HEK293 (cell line): ENCODE measurements around the gene TPCN2.

Source experiments
- EGR2 ChIP-seq: fragments of 450-650 bp; formaldehyde crosslinking; IDR thresholded peaks from 2 replicates; pipeline ENCODE4 v1.5.1; 2016; ENCODE audit warnings: low read depth, missing biosample characterization, missing genetic modification characterization
- FEZF1 ChIP-seq: fragments of 450-650 bp; formaldehyde crosslinking; IDR thresholded peaks from 2 replicates; pipeline ENCODE4 v1.5.1; 2016; ENCODE audit warnings: missing biosample characterization, missing genetic modification characterization
- GFI1B ChIP-seq: fragments of 450-650 bp; formaldehyde crosslinking; IDR thresholded peaks from 2 replicates; pipeline ENCODE4 v1.5.1; 2016; ENCODE audit warnings: missing biosample characterization, missing genetic modification characterization
- KLF8 ChIP-seq: fragments of 450-650 bp; formaldehyde crosslinking; IDR thresholded peaks from 2 replicates; pipeline ENCODE4 v1.5.1; 2016; ENCODE audit warnings: missing biosample characterization, missing genetic modification characterization
- MZF1 ChIP-seq: fragments of 450-650 bp; formaldehyde crosslinking; IDR thresholded peaks from 2 replicates; pipeline ENCODE4 v1.5.1; 2017; ENCODE audit warnings: missing biosample characterization, missing genetic modification characterization, borderline replicate concordance
- SP3 ChIP-seq: fragments of 450-650 bp; formaldehyde crosslinking; IDR thresholded peaks from 2 replicates; pipeline ENCODE4 v1.5.1; 2016; ENCODE audit warnings: missing biosample characterization, missing genetic modification characterization
- SP7 ChIP-seq: fragments of 450-650 bp; formaldehyde crosslinking; IDR thresholded peaks from 2 replicates; pipeline ENCODE4 v1.5.1; 2016; ENCODE audit warnings: missing biosample characterization, missing genetic modification characterization
- YY2 ChIP-seq: fragments of 450-650 bp; formaldehyde crosslinking; IDR thresholded peaks from 2 replicates; pipeline ENCODE4 v1.5.1; 2016; ENCODE audit warnings: missing biosample characterization, missing genetic modification characterization
- ZBTB7A ChIP-seq: fragments of 450-650 bp; formaldehyde crosslinking; IDR thresholded peaks from 2 replicates; pipeline ENCODE4 v1.5.1; 2016; ENCODE audit warnings: low read depth, missing biosample characterization, missing genetic modification characterization
- ZFP69B ChIP-seq: fragments of 450-650 bp; formaldehyde crosslinking; IDR thresholded peaks from 2 replicates; pipeline ENCODE4 v1.5.1; 2016; ENCODE audit warnings: missing biosample characterization, missing genetic modification characterization
- ZNF132 ChIP-seq: fragments of 450-650 bp; formaldehyde crosslinking; IDR thresholded peaks from 2 replicates; pipeline ENCODE4 v1.5.1; 2017; ENCODE audit warnings: missing biosample characterization, missing genetic modification characterization, borderline replicate concordance
- ZNF2 ChIP-seq: fragments of 450-650 bp; formaldehyde crosslinking; IDR thresholded peaks from 2 replicates; pipeline ENCODE4 v1.5.1; 2016; ENCODE audit warnings: missing biosample characterization, missing genetic modification characterization
- ZNF214 ChIP-seq: fragments of 450-650 bp; formaldehyde crosslinking; IDR thresholded peaks from 2 replicates; pipeline ENCODE4 v1.5.1; 2017; ENCODE audit warnings: missing biosample characterization, mild to moderate bottlenecking, missing genetic modification characterization, borderline replicate concordance
- ZNF24 ChIP-seq: fragments of 450-650 bp; formaldehyde crosslinking; IDR thresholded peaks from 2 replicates; pipeline ENCODE4 v1.5.1; 2016; ENCODE audit warnings: missing biosample characterization, missing genetic modification characterization
- ZNF274 ChIP-seq, 2 experiments: fragments of 200-500 bp in 1 of 2; fragments of 450-650 bp in 1 of 2; sonication (Bioruptor generic) in 1 of 2; formaldehyde crosslinking in 1 of 2; IDR thresholded peaks; 2 replicates each; pipeline versions ENCODE4 v1.5.1 to v1.6.1; 2014 to 2016; ENCODE audit warnings: borderline replicate concordance in 1 of 2, inconsistent platforms in 1 of 2, low read length in 1 of 2, missing biosample characterization in 1 of 2, missing genetic modification characterization in 1 of 2
- ZNF335 ChIP-seq: fragments of 450-650 bp; formaldehyde crosslinking; conservative IDR thresholded peaks from 2 replicates; pipeline ENCODE4 v1.5.1; 2016; ENCODE audit warnings: missing biosample characterization, missing genetic modification characterization
- ZNF561 ChIP-seq: fragments of 450-650 bp; IDR thresholded peaks from 2 replicates; pipeline ENCODE4 v1.5.1; 2018; ENCODE audit warnings: missing biosample characterization, missing genetic modification characterization, borderline replicate concordance
- ZNF776 ChIP-seq: fragments of 450-650 bp; formaldehyde crosslinking; IDR thresholded peaks from 2 replicates; pipeline ENCODE4 v1.5.0; 2017; ENCODE audit warnings: missing biosample characterization, missing genetic modification characterization, borderline replicate concordance
- ZNF792 ChIP-seq: fragments of 450-650 bp; formaldehyde crosslinking; IDR thresholded peaks from 2 replicates; pipeline ENCODE4 v1.5.1; 2016; ENCODE audit warnings: missing biosample characterization, missing genetic modification characterization
- TF ChIP-seq, protein P1 (sequence below): fragments of 450-650 bp; formaldehyde crosslinking; IDR thresholded peaks from 2 replicates; pipeline ENCODE4 v1.5.1; 2016; ENCODE audit warnings: missing biosample characterization, missing genetic modification characterization
- TF ChIP-seq, protein P2 (sequence below): fragments of 450-650 bp; formaldehyde crosslinking; IDR thresholded peaks from 2 replicates; pipeline ENCODE4 v1.5.0; 2017; ENCODE audit warnings: missing biosample characterization, missing genetic modification characterization, borderline replicate concordance
- TF ChIP-seq, protein P3 (sequence below): fragments of 450-650 bp; formaldehyde crosslinking; IDR thresholded peaks from 2 replicates; pipeline ENCODE4 v1.5.1; 2017; ENCODE audit warnings: missing biosample characterization, missing genetic modification characterization
- TF ChIP-seq, protein P4 (sequence below): fragments of 450-650 bp; formaldehyde crosslinking; IDR thresholded peaks from 2 replicates; pipeline ENCODE4 v1.5.1; 2016; ENCODE audit warnings: missing biosample characterization, missing genetic modification characterization
- TF ChIP-seq, protein P5 (sequence below): fragments of 450-650 bp; formaldehyde crosslinking; IDR thresholded peaks from 2 replicates; pipeline ENCODE4 v1.5.1; 2017; ENCODE audit warnings: missing biosample characterization, missing genetic modification characterization
- TF ChIP-seq, protein P6 (sequence below): fragments of 450-650 bp; IDR thresholded peaks from 2 replicates; pipeline ENCODE4 v1.5.1; 2018; ENCODE audit warnings: missing biosample characterization, mild to moderate bottlenecking, missing genetic modification characterization

TPCN2 gene

DNA sequence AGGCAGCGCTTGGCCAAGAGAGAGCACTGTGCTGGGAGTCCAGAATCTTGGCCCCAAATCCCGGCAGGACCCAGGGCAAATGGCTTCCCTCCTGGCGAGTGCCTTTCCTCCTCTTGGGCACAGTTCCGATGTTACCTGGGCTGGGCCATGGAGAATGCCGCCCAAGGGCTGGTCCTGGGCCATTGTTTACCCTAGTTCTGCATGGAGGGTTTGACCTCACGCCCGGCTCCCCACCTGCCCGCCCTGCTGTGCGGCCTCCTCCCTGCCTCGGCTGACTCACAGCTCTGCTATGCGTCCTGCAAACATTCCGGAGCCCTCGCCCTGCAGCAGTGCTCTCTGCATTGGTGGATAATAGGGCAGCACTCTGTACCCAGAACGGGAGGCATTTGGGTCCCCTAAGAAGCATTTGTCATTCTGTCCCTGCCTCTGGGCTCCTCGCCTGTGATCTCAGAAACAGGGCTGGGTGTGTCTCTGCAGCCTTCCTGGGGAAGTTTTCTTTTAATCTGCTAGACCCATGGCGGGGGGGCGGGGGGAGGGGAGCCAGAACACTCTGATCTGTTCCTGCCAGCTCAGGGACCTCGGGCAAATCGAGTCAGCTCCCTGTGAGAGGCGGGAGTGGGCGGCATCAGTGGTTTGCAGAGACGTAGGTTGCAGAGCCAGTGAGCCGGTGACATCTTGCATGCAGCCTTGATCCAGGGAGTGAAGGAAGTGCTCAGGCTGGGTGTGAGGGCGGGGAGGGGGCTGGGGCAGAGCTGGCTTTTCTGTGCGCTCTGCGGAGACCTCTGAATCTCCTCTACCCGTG, 74.1 kb downstream of the TPCN2 start (continued):
- TF ChIP-seq, protein P1, sequence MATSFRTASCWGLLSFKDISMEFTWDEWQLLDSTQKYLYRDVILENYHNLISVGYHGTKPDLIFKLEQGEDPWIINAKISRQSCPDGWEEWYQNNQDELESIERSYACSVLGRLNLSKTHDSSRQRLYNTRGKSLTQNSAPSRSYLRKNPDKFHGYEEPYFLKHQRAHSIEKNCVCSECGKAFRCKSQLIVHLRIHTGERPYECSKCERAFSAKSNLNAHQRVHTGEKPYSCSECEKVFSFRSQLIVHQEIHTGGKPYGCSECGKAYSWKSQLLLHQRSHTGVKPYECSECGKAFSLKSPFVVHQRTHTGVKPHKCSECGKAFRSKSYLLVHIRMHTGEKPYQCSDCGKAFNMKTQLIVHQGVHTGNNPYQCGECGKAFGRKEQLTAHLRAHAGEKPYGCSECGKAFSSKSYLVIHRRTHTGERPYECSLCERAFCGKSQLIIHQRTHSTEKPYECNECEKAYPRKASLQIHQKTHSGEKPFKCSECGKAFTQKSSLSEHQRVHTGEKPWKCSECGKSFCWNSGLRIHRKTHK (tag by site-specific recombination): no peak
- TF ChIP-seq ZNF335 (tag by site-specific recombination): no peak
- TF ChIP-seq, protein P2, sequence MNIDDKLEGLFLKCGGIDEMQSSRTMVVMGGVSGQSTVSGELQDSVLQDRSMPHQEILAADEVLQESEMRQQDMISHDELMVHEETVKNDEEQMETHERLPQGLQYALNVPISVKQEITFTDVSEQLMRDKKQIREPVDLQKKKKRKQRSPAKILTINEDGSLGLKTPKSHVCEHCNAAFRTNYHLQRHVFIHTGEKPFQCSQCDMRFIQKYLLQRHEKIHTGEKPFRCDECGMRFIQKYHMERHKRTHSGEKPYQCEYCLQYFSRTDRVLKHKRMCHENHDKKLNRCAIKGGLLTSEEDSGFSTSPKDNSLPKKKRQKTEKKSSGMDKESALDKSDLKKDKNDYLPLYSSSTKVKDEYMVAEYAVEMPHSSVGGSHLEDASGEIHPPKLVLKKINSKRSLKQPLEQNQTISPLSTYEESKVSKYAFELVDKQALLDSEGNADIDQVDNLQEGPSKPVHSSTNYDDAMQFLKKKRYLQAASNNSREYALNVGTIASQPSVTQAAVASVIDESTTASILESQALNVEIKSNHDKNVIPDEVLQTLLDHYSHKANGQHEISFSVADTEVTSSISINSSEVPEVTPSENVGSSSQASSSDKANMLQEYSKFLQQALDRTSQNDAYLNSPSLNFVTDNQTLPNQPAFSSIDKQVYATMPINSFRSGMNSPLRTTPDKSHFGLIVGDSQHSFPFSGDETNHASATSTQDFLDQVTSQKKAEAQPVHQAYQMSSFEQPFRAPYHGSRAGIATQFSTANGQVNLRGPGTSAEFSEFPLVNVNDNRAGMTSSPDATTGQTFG (tag by site-specific recombination): no peak
- TF ChIP-seq ZNF24 (tag by site-specific recombination): no peak
- no peak for TF ChIP-seq ZNF561 (tag by site-specific recombination)
- no peak for TF ChIP-seq ZNF132 (tag by site-specific recombination)
- TF ChIP-seq, protein P3, sequence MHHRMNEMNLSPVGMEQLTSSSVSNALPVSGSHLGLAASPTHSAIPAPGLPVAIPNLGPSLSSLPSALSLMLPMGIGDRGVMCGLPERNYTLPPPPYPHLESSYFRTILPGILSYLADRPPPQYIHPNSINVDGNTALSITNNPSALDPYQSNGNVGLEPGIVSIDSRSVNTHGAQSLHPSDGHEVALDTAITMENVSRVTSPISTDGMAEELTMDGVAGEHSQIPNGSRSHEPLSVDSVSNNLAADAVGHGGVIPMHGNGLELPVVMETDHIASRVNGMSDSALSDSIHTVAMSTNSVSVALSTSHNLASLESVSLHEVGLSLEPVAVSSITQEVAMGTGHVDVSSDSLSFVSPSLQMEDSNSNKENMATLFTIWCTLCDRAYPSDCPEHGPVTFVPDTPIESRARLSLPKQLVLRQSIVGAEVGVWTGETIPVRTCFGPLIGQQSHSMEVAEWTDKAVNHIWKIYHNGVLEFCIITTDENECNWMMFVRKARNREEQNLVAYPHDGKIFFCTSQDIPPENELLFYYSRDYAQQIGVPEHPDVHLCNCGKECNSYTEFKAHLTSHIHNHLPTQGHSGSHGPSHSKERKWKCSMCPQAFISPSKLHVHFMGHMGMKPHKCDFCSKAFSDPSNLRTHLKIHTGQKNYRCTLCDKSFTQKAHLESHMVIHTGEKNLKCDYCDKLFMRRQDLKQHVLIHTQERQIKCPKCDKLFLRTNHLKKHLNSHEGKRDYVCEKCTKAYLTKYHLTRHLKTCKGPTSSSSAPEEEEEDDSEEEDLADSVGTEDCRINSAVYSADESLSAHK (tag by site-specific recombination): no peak
- peak; percentile 82 for TF ChIP-seq EGR2 (tag by site-specific recombination)
- no peak for TF ChIP-seq ZNF2
- no peak for TF ChIP-seq MZF1 (tag by site-specific recombination)
- TF ChIP-seq, protein P4, sequence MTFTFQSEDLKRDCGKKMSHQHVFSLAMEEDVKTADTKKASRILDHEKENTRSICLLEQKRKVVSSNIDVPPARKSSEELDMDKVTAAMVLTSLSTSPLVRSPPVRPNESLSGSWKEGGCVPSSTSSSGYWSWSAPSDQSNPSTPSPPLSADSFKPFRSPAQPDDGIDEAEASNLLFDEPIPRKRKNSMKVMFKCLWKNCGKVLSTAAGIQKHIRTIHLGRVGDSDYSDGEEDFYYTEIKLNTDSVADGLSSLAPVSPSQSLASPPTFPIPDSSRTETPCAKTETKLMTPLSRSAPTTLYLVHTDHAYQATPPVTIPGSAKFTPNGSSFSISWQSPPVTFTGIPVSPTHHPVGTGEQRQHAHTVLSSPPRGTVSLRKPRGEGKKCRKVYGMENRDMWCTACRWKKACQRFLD (tag by site-specific recombination): no peak
- TF ChIP-seq GFI1B: no peak
- no peak for TF ChIP-seq YY2 (tag by site-specific recombination)
- no peak for TF ChIP-seq FEZF1
- peak; percentile 68 for TF ChIP-seq SP7 (tag by site-specific recombination)
- no peak for TF ChIP-seq ZNF792
- peak; percentile 30; the same call in 1 of the 2 replicates for TF ChIP-seq SP3 (tag by site-specific recombination)
- 0 out of 2 replicates have a peak, but pooled peaks have one; percentile 20 for TF ChIP-seq KLF8 (tag by site-specific recombination)
- no peak for TF ChIP-seq ZNF274 (IDR thresholded peaks at IDR 0.05; ENCODE audit: low read length)
- no peak for TF ChIP-seq ZNF274 (tag by site-specific recombination; IDR thresholded peaks at IDR 0.05; ENCODE audit: borderline replicate concordance)
- TF ChIP-seq ZNF214 (tag by site-specific recombination): no peak
- TF ChIP-seq, protein P5, sequence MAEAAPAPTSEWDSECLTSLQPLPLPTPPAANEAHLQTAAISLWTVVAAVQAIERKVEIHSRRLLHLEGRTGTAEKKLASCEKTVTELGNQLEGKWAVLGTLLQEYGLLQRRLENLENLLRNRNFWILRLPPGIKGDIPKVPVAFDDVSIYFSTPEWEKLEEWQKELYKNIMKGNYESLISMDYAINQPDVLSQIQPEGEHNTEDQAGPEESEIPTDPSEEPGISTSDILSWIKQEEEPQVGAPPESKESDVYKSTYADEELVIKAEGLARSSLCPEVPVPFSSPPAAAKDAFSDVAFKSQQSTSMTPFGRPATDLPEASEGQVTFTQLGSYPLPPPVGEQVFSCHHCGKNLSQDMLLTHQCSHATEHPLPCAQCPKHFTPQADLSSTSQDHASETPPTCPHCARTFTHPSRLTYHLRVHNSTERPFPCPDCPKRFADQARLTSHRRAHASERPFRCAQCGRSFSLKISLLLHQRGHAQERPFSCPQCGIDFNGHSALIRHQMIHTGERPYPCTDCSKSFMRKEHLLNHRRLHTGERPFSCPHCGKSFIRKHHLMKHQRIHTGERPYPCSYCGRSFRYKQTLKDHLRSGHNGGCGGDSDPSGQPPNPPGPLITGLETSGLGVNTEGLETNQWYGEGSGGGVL (tag by site-specific recombination): no peak
- TF ChIP-seq, protein P6, sequence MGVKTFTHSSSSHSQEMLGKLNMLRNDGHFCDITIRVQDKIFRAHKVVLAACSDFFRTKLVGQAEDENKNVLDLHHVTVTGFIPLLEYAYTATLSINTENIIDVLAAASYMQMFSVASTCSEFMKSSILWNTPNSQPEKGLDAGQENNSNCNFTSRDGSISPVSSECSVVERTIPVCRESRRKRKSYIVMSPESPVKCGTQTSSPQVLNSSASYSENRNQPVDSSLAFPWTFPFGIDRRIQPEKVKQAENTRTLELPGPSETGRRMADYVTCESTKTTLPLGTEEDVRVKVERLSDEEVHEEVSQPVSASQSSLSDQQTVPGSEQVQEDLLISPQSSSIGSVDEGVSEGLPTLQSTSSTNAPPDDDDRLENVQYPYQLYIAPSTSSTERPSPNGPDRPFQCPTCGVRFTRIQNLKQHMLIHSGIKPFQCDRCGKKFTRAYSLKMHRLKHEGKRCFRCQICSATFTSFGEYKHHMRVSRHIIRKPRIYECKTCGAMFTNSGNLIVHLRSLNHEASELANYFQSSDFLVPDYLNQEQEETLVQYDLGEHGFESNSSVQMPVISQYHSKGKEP (tag by site-specific recombination): no peak
- TF ChIP-seq ZNF776: no peak
- no peak for TF ChIP-seq ZBTB7A (tag by site-specific recombination)
- no peak for TF ChIP-seq ZFP69B (tag by site-specific recombination)
